Mesenchymal stem cell (in vitro differentiated cells and primary cell): ENCODE results near the gene NBPF3.
A peak's percentile ranks its signal among the peaks of the same experiment; 100 is the strongest.

Source experiments
- DNase-seq: peaks from one replicate; pipeline ENCODE4 v3.0.0-alpha.2; 2013
- H2AFZ ChIP-seq: one replicate; pipeline ENCODE4 v1.6.1; 2013; ENCODE audit warnings: low read depth, mild to moderate bottlenecking, control low read depth, inconsistent platforms, low read length, moderate library complexity
- H2AK5ac ChIP-seq: 2 replicates; pipeline ENCODE4 v1.6.1; 2013; ENCODE audit warnings: low read length, moderate library complexity, mild to moderate bottlenecking, inconsistent platforms; ENCODE audit not compliant: severe bottlenecking
- H2BK120ac ChIP-seq: one replicate; pipeline ENCODE4 v1.6.1; 2013; ENCODE audit warnings: low read depth, mild to moderate bottlenecking, inconsistent platforms, low read length, moderate library complexity
- H2BK12ac ChIP-seq, 2 experiments: one replicate each; pipeline ENCODE4 v1.6.1; 2013; ENCODE audit warnings: inconsistent platforms in 2 of 2, low read length in 2 of 2, mild to moderate bottlenecking in 2 of 2, moderate library complexity in 2 of 2, control low read depth in 1 of 2
- H2BK15ac ChIP-seq: one replicate; pipeline ENCODE4 v1.6.1; 2013; ENCODE audit warnings: mild to moderate bottlenecking, low read depth, inconsistent platforms; ENCODE audit not compliant: poor library complexity, severe bottlenecking
- H2BK5ac ChIP-seq: 2 replicates; pipeline ENCODE4 v1.6.1; 2013; ENCODE audit warnings: low read depth, mild to moderate bottlenecking, low read length, control low read depth, inconsistent platforms; ENCODE audit not compliant: poor library complexity, severe bottlenecking
- H3K14ac ChIP-seq, 2 experiments: one replicate each; pipeline ENCODE4 v1.6.1; 2013; ENCODE audit warnings: inconsistent platforms in 2 of 2, low read length in 2 of 2, control low read depth in 1 of 2, mild to moderate bottlenecking in 1 of 2, moderate library complexity in 1 of 2
- H3K18ac ChIP-seq, 2 experiments: one replicate each; pipeline ENCODE4 v1.6.1; 2013; ENCODE audit warnings: inconsistent platforms in 2 of 2, low read length in 2 of 2, control low read depth in 1 of 2, low read depth in 1 of 2, mild to moderate bottlenecking in 1 of 2
- H3K23ac ChIP-seq, 2 experiments: one replicate each; pipeline ENCODE4 v1.6.1; 2013; ENCODE audit warnings: inconsistent platforms in 2 of 2, low read length in 2 of 2, mild to moderate bottlenecking in 2 of 2, moderate library complexity in 2 of 2, control low read depth in 1 of 2
- H3K27ac ChIP-seq: 2 replicates; pipeline ENCODE4 v1.5.1; 2013; ENCODE audit warnings: mild to moderate bottlenecking, moderate library complexity, low read length, control low read depth, inconsistent platforms; ENCODE audit not compliant: poor library complexity, severe bottlenecking
- H3K27me3 ChIP-seq, 2 experiments: 2 replicates each; pipeline versions ENCODE4 v1.6.1 to v1.7.0; 2013; ENCODE audit warnings: low read length in 2 of 2, mild to moderate bottlenecking in 2 of 2, moderate library complexity in 2 of 2, control low read depth in 1 of 2, inconsistent platforms in 1 of 2; ENCODE audit not compliant: control insufficient read depth in 1 of 2, insufficient read depth in 1 of 2
- H3K36me3 ChIP-seq, 2 experiments: 2 replicates each; pipeline versions ENCODE4 v1.6.1 to v1.7.0; 2013; ENCODE audit warnings: low read length in 2 of 2, control low read depth in 1 of 2, inconsistent platforms in 1 of 2, low read depth in 1 of 2, mild to moderate bottlenecking in 1 of 2; ENCODE audit not compliant: insufficient read depth in 2 of 2, control insufficient read depth in 1 of 2
- H3K4ac ChIP-seq, 2 experiments: one replicate each; pipeline ENCODE4 v1.6.1; 2013; ENCODE audit warnings: inconsistent platforms in 2 of 2, low read length in 2 of 2, mild to moderate bottlenecking in 2 of 2, moderate library complexity in 2 of 2, control low read depth in 1 of 2, low read depth in 1 of 2
- H3K4me1 ChIP-seq: 2 replicates; pipeline ENCODE4 v1.6.1; 2013; ENCODE audit warnings: low read depth, low read length, control low read depth; ENCODE audit not compliant: control insufficient read depth, insufficient read depth
- H3K4me2 ChIP-seq: 2 replicates; pipeline ENCODE4 v1.6.1; 2013; ENCODE audit warnings: low read length, mild to moderate bottlenecking, inconsistent platforms; ENCODE audit not compliant: poor library complexity, severe bottlenecking
- H3K4me3 ChIP-seq, 2 experiments: 2 replicates each; pipeline versions ENCODE4 v1.5.1 to v1.7.0; 2013; ENCODE audit warnings: low read length in 2 of 2, mild to moderate bottlenecking in 2 of 2, control low read depth in 1 of 2, low read depth in 1 of 2; ENCODE audit not compliant: insufficient read depth in 1 of 2
- H3K79me1 ChIP-seq: replicated peaks from 2 replicates; pipeline ENCODE4 v1.6.1; 2013; ENCODE audit warnings: mild to moderate bottlenecking, control low read depth, low read length, inconsistent platforms; ENCODE audit not compliant: poor library complexity, severe bottlenecking
- H3K9ac ChIP-seq: 2 replicates; pipeline ENCODE4 v1.7.0; 2013; ENCODE audit warnings: mild to moderate bottlenecking, low read length, moderate library complexity
- H3K9me3 ChIP-seq: 2 replicates; pipeline ENCODE4 v1.7.0; 2013; ENCODE audit warnings: mild to moderate bottlenecking, low read length; ENCODE audit not compliant: control insufficient read depth
- H4K8ac ChIP-seq: one replicate; pipeline ENCODE4 v1.6.1; 2013; ENCODE audit warnings: inconsistent platforms, mild to moderate bottlenecking, low read length, moderate library complexity
- H4K91ac ChIP-seq: one replicate; pipeline ENCODE4 v1.6.1; 2013; ENCODE audit warnings: mild to moderate bottlenecking, low read length, inconsistent platforms
- WGBS: methylation state at CpG from one replicate; pipeline ENCODE4 v1.1.7; 2013; ENCODE audit warnings: mixed read lengths; 5-methylcytosine and 5-hydroxymethylcytosine counted together

The NBPF3 gene

DNA sequence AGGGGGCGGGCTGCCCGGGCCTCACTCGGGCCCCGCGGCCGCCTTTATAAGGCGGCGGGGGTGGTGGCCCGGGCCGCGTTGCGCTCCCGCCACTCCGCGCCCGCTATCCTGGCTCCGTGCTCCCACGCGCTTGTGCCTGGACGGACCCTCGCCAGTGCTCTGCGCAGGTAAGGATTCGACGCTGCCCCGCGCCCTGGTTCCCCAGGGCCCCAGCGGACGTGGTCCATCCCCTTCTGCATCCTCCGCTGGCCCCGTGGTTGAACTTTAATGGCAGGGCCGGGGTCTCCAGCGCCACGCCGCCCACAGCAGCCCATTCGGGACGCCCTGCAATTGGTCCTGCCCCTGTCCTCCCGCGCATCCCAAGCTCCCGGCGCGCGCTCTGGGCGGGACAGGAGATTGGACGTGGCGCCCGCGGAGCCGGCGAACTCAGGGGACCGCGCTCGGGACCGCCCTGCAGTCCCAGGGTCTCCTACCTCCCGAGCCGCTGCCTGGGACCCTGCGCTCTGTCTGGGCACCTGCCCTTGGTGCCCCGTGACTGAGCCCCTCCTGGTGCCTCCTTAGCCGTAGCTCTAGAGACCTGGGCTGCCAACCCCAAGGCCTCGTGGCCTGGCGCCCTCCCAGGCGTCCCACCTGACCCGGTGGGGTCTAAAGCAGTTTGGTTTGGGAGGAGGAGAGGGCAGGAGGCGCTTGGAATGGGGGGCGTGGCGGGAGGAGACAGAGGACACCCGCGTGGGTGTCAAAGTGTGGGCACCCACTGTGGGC, 69.6 kb downstream of the NBPF3 start, which contains the start of gene ALPL:
TSS of gene ALPL (plus strand) at position 73 of the 762 bp plus-strand sequence. CDS start 44,659 bp downstream, outside the sequence.
- WGBS: 2% methylated on average over 65 of the region's 67 CpGs
- no peaks in the 10 kb centered on the region for H3K36me3 ChIP-seq

DNA sequence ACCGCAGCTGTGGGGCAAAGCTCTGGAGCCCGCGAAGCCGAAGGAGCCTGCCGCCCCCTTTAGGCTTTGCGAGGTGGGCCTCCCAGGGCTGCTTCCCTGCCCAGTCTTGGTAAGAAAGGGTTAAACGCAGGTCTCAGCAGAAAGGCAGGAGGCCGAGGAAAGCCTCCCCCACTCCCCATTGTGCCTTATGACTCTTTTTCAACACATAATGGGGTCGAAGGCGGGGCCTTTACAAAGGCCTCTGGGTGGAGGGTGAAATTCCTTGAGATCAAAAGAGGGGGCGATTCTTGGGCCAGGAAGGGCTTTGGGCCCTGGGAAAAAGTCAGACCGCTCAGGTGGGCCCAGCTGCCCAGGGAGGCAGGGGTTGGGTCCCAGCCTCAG, 70.2 kb downstream of the NBPF3 start:
- Histone ChIP-seq H3K4me3 (peak overlapping the region; percentile 51 to 79), H3K4me2 (peak overlapping the region; percentile 84), H2BK5ac (no peak overlapping the region), H3K79me1 (no peaks in the 10 kb centered on the region), H3K4ac (no peak overlapping the region), H2BK15ac (peak overlapping the region; percentile 73), H2BK120ac (no peak overlapping the region), H2AK5ac (peak overlapping the region; percentile 24), H3K4me1 (peaks cover 40% of the 10 kb centered on the region), H3K9ac (peak overlapping the region; percentile 64), H2BK12ac (peak overlapping the region; percentile 31 to 57), H3K27ac (no peak overlapping the region), H3K23ac (no peak overlapping the region), H3K36me3 (no peaks in the 10 kb centered on the region), H4K91ac (no peak overlapping the region), H2AFZ (no peak overlapping the region), H3K18ac (no peak overlapping the region), H3K14ac (peak overlapping the region in 1 of 2 experiments; percentile 7), H3K27me3 (peaks cover 10 to 66% of the 10 kb centered on the region in 2 experiments), H3K9me3 (no peaks in the 10 kb centered on the region), H4K8ac (no peak overlapping the region)
- WGBS: 29% methylated on average over 12 of the region's 12 CpGs
- no peak for DNase-seq

More for the DNA sequence above, 69.6 kb downstream of the NBPF3 start, which contains the start of gene ALPL:
- DNase-seq: no peak
- Histone ChIP-seq H2BK120ac (no peak within 1 kb of the TSS), H3K27me3 (peaks cover 10 to 64% of the 10 kb centered on the region in 2 experiments), H3K27ac (no peak within 1 kb of the TSS), H3K23ac (peak within 1 kb of the TSS in 1 of 2 experiments; percentile 46), H2BK12ac (peak within 1 kb of the TSS; percentile 31 to 57), H2BK15ac (peak within 1 kb of the TSS; percentile 73), H3K14ac (peak within 1 kb of the TSS in 1 of 2 experiments; percentile 76), H3K9me3 (no peaks in the 10 kb centered on the region), H2AFZ (peak within 1 kb of the TSS; percentile 69), H3K4ac (peak within 1 kb of the TSS; percentile 24 to 37), H2BK5ac (no peak within 1 kb of the TSS), H3K4me3 (peak within 1 kb of the TSS; percentile 51 to 79), H4K8ac (peak within 1 kb of the TSS; percentile 78), H3K4me1 (peaks cover 37% of the 10 kb centered on the region), H3K79me1 (no peaks in the 10 kb centered on the region), H3K4me2 (peak within 1 kb of the TSS; percentile 84), H4K91ac (no peak within 1 kb of the TSS), H3K9ac (peak within 1 kb of the TSS; percentile 84), H2AK5ac (peak within 1 kb of the TSS; percentile 24), H3K18ac (peak within 1 kb of the TSS in 1 of 2 experiments; percentile 73)

DNA sequence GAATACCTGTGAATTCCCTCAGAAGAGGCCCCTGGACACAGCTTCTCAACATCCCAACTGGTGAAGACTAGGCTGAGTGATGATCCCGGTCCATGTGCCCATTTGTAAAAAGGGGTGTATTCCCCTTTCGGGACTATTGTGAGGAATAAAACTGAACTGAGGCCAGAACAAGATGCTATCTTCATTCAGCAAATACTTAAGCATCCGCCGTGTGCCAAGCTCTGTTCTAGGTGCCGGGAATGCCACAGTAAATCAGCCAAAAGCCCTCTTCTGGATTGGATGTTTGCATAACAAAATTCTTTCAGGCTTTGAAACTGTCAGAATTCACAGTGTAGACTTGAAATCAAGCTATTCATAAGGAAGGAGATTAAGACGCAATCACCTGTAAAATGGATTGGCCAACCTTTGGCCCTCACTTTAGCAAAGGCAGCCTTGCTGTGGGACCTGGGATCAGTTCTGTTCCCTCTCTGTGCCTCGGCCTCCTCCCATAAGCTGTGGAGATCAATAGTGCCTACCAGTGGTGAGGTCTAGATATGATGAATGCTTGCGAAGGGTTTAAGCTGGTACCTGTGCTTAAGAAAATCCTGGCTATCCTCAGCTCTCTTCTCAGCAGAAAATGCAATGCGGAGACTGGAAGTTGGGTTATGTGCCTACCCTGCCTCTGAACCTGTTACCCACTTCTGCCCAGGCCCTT, 71.1 kb downstream of the NBPF3 start:
- no peaks in the 10 kb centered on the region for H3K9me3 ChIP-seq
- no peak overlapping the region for H3K23ac ChIP-seq
- no peak overlapping the region for H2AFZ ChIP-seq
- H2BK5ac ChIP-seq: no peak overlapping the region
- peak overlapping the region; percentile 52 for H4K91ac ChIP-seq
- no peaks in the 10 kb centered on the region for H3K36me3 ChIP-seq
- H3K27ac ChIP-seq: peak overlapping the region; percentile 77
- H3K18ac ChIP-seq: peak overlapping the region in 1 of 2 experiments; percentile 76
- H2BK12ac ChIP-seq: peak overlapping the region; percentile 68 to 75
- H3K4me1 ChIP-seq: peaks cover 40% of the 10 kb centered on the region
- no peak overlapping the region for H3K4me2 ChIP-seq
- H3K27me3 ChIP-seq: peaks cover 10 to 59% of the 10 kb centered on the region in 2 experiments
- H2BK120ac ChIP-seq: no peak overlapping the region
- H4K8ac ChIP-seq: peak overlapping the region; percentile 10
- no peak for DNase-seq
- H2AK5ac ChIP-seq: peak overlapping the region; percentile 73
- peak overlapping the region in 1 of 2 experiments; percentile 79 for H3K4me3 ChIP-seq
- H3K14ac ChIP-seq: peak overlapping the region in 1 of 2 experiments; percentile 63
- H3K79me1 ChIP-seq: no peaks in the 10 kb centered on the region
- H3K9ac ChIP-seq: peak overlapping the region; percentile 56
- H3K4ac ChIP-seq: no peak overlapping the region
- H2BK15ac ChIP-seq: no peak overlapping the region
- WGBS: 93% methylated on average over 9 of the region's 9 CpGs
